OCI-LY1 (cell line): ENCODE data around the gene MTMR3.

ENCODE experiments used
- EZH2 ChIP-seq: fragments of 200-600 bp; sonication (generic), shearing (Covaris generic); IDR thresholded peaks from 2 replicates; pipeline ENCODE4 v1.8.0; 2017; ENCODE audit warnings: borderline replicate concordance, mixed run types, mild to moderate bottlenecking, antibody characterized with exemption, low read length, moderate library complexity, mixed read lengths
- TF ChIP-seq, protein P1 (sequence below): fragments of 200-600 bp; sonication (generic), shearing (Covaris generic); IDR thresholded peaks from 2 replicates; pipeline ENCODE4 v1.5.1; 2017; ENCODE audit warnings: mild to moderate bottlenecking, antibody characterized with exemption, low read length, moderate library complexity, mixed read lengths

DNA sequence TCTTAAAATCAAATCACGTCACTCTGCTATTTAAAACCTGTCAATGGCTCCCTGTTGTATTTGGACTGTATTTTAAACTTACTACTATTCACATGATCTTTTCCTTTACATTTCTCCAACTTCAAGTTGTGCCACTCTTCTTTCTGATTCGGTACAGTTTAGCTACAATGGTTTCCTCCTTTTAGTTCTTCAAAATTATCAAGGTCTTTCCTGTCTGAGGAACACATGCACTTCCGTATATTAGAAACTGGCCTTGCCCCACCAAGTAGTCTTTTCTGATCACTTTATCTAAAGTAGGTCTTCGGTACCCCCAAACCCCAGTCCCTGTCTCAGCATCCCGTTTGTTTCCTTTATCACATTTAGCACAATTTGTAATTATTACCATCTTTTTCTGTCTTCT is 81.8 kb downstream of the MTMR3 start:
- TF ChIP-seq, protein P1, sequence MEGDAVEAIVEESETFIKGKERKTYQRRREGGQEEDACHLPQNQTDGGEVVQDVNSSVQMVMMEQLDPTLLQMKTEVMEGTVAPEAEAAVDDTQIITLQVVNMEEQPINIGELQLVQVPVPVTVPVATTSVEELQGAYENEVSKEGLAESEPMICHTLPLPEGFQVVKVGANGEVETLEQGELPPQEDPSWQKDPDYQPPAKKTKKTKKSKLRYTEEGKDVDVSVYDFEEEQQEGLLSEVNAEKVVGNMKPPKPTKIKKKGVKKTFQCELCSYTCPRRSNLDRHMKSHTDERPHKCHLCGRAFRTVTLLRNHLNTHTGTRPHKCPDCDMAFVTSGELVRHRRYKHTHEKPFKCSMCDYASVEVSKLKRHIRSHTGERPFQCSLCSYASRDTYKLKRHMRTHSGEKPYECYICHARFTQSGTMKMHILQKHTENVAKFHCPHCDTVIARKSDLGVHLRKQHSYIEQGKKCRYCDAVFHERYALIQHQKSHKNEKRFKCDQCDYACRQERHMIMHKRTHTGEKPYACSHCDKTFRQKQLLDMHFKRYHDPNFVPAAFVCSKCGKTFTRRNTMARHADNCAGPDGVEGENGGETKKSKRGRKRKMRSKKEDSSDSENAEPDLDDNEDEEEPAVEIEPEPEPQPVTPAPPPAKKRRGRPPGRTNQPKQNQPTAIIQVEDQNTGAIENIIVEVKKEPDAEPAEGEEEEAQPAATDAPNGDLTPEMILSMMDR = no peak
- TF ChIP-seq EZH2 = no peak
